ENCODE measurements around the gene FLII. TPM values are rescaled to one million over a fixed set of nuclear protein-coding genes. Genes with fewer than 3 reads are reported as not detected.
"Not testable (repeated sequence)": the region's sequence is repeated elsewhere in the genome, so short reads cannot be mapped to it uniquely, and the experiment has no call there.

The FLII gene
- total RNA-seq, 1 donor from 2014 or later, result 102 TPM

DNA sequence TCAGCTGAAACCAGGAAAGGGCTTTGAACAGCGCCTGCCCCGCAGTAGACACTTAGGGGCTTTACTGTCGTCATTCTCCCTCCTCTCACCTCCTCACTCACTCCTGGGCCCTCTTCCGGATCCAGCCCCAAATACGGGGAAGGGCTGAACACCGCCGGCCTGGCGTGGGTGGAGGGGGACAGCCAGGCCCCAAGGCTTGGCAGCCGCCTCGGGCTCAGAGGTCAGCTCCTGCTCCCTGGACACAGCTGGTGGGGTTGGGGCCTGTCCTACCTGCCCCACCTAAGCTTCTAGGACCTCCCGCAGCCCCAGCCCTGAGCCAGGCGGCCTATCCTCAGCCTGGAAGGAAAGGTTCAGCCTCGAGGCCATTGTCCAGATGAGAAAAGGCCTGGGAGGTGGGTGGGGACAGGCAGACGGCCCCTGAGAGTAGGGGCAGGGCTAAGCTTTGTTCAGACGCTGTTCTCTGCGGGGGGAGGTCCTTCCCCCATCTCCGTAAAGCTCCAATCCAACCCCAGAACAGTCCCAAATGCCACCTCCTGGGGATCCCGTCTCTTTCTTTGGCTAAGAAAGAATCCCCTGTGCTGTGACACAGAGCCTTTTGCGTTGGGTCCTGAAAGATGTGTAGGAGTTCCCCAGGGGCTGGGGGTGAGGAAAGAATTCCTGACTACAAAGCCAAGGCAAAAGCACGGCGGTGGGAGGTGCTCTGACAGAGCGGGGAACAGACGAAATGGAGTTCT, 34.0 kb downstream of the FLII start:
- ATAC-seq (no peak), DNase-seq (ENCODE audit: low spot score) (no peak)

GRCh38 chr17:18224053-18224386, 34.5 kb downstream of the FLII start:
- ATAC-seq, result no peak
- DNase-seq (ENCODE audit: low spot score), result no peak

GRCh38 chr17:18218756-18219415, 39.7 kb downstream of the FLII start:
- DNase-seq (ENCODE audit: low spot score) (no peak), ATAC-seq (peak; percentile 33)

GRCh38 chr17:18217412-18218015, 41.0 kb downstream of the FLII start:
- ATAC-seq, result peak; percentile 92

DNA sequence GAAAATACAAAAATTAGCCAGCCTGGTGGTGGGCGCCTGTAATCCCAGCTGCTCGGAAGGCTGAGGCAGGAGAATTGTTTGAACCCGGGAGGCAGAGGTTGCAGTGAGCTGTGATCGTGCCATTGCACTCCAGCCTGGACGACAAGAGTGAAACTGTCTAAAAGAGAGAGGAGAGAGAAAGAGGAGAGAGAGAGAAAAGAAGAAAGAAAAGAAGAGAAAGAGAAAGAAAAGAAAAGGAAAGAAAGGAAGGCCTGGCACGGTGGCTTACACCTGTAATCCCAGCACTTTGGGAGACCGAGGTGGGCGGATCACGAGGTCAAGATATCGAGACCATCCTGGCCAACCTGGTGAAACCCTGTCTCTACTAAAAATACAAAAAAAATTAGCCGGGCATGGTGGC, 41.6 kb downstream of the FLII start:
- ATAC-seq; DNase-seq (ENCODE audit: low spot score): not testable (repeated sequence)

More at GRCh38 chr17:18217412-18218015, 41.0 kb downstream of the FLII start:
- DNase-seq (ENCODE audit: low spot score), result peak; percentile 73

DNA sequence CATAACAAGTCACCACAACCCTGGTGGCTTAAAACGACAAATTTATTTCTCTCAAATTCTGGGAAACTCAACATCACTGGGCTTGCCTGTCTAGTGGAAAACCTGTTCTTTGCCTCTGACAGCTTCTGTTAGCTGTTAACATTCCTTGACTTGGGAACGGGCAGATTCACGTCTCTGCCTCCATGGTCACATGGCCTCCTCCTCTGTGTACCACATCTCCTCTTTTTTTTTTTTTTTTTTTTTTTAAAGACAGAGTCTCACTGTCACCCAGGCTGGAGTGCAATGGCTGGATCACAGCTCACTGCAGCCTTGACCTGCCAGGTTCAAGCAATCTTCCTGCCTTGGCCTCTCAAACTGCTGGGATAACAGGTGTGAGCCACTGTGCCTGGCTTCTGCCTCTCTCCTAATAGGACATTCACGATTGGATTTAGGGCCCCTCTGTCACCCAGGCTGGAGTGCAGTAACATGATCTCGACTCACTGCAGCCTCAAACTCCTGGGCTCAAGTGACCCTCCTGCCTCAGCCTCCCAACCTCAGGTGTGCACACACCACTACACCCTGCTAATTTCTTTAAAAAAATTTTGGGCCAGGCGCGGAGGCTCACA, 44.8 kb downstream of the FLII start:
- ATAC-seq (no peak), DNase-seq (ENCODE audit: low spot score) (no peak)

- DNase-seq (ENCODE audit: low spot score), result no peak
- ATAC-seq, result no peak
Measured at GRCh38 chr17:18208092-18208491, 50.4 kb downstream of the FLII start.

DNA sequence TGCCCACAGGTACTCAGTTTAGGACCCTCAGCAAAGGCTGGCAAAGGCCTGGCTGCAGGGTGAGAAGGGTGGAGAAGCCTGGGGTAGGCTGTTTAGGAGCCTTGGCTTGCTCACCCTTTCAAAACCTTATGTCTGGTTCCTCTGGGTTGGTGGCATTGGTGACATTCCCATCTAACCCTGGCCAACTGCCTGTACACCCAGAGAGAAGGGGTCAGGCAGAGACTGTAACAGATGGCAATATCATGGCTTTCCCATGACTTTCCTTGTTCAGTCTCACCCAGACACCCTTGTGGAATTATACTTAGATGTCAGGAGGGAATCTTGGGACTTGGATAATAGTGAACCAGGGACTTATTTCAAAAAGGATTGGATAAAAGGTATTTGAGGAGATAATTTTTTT, 51.6 kb downstream of the FLII start:
- DNase-seq (ENCODE audit: low spot score) (no peak), ATAC-seq (no peak)

DNA sequence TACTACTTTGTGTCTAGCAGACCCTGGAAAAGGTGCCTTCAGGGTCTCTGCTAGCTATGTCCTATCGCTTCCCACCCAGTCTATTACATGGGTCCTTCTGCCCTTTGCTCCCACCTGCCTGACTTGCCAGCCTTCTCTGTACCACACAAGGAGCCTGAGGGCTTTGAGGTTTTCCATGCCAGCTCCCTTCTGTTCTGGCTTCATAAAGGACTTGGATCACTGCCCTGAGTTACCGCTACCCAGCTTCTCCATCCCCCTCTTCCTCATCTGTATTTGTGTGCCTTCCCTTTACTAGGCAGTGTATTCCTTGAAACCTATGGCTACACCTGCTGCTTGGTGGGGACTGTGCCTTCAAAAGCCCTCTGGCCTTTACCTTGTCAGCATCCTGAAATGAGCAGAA, 52.7 kb downstream of the FLII start:
- ATAC-seq, result no peak

DNA sequence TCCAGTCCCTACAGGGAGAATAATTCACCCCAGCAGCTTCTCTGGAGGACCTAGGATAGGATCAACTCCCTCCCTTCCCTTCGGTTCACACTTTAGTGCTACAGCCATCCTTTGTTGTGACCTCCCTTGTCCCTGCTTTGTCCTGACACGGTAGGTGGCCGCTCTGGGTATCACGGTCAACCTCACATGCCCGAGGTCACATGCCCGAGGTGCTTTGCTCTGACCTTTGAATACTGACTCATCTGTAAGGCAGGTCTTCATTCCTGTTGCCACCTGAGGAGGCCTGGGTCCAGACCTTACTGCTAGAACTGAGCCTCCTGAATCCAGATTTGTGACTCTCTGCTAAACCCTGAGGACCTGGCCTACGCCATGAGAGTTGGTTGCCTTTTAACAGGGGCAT, 55.2 kb downstream of the FLII start:
- DNase-seq (ENCODE audit: low spot score) (peak; percentile 55), ATAC-seq (peak; percentile 83)

More for the DNA sequence above, 52.7 kb downstream of the FLII start:
- DNase-seq (ENCODE audit: low spot score), result no peak

- peak; percentile 40 for ATAC-seq
- DNase-seq (ENCODE audit: low spot score), result no peak
Measured at GRCh38 chr17:18201108-18201507, 57.4 kb downstream of the FLII start.

- no peak for ATAC-seq
- no peak for DNase-seq (ENCODE audit: low spot score)
Measured at GRCh38 chr17:18198530-18198929, 60.0 kb downstream of the FLII start.

- DNase-seq (ENCODE audit: low spot score) (no peak), ATAC-seq (no peak)
Measured at GRCh38 chr17:18197535-18198194, 60.9 kb downstream of the FLII start.

DNA sequence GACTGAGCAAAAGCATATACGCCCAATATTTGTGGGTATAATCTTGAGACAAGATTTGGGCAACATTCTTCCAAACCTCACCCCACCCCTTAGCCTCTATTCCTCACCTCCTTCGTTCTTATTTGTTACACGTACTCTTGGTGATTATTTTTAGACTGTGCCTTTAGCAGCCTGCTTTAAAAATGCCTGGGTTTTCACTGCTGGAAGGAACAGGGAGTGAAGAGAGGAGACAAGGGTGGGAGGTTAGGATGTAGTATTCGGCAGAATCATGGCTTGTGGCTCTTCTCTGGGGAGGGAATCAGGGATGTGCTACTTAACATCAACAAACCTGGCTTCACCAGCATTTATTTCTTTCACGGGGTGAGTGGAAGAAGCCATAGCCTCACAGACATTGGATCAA, 63.3 kb downstream of the FLII start:
- no peak for ATAC-seq
- no peak for DNase-seq (ENCODE audit: low spot score)

Other genes starting within 250 kb of the FLII start
- 25.9 TPM for gene ATPAF2, start 219.6 kb downstream of the FLII start, total RNA-seq
- 5.6 TPM for gene GID4, start 219.3 kb downstream of the FLII start, total RNA-seq
- gene DRG2, start 170.8 kb downstream of the FLII start, total RNA-seq, result 13.0 TPM
- 6.0 TPM for gene MYO15A, start 150.0 kb downstream of the FLII start, total RNA-seq
- gene ALKBH5, start 74.9 kb downstream of the FLII start, total RNA-seq, result 69.2 TPM
- 3.3 TPM for gene LLGL1, start 33.1 kb downstream of the FLII start, total RNA-seq
- 6.4 TPM for gene MIEF2, start 1.9 kb upstream of the FLII start, total RNA-seq
- 19.8 TPM for gene TOP3A, start 56.3 kb upstream of the FLII start, total RNA-seq
- 5.1 TPM for gene SMCR8, start 56.6 kb upstream of the FLII start, total RNA-seq
- 439 TPM for gene SHMT1, start 104.8 kb upstream of the FLII start, total RNA-seq
- gene EVPLL, start 119.0 kb upstream of the FLII start, total RNA-seq, result 2.2 TPM
- 0.18 TPM for gene LGALS9C, start 218.1 kb upstream of the FLII start, total RNA-seq

All from left lobe of liver (tissue), 2 donors.